ENCODE data around the gene RNF44. TPM values are rescaled to one million over a fixed set of nuclear protein-coding genes. Genes with fewer than 3 reads are reported as not detected.

Gene RNF44
- total and polyA plus RNA-seq, 2 experiments from 2014 or later = 2.1 to 2.9 TPM

- no peaks in the 10 kb centered on the region for H3K36me3 ChIP-seq (ENCODE audit: low read depth)
- H3K4me2 ChIP-seq (ENCODE audit: unreplicated experiment) = no peak overlapping the region
- no peak overlapping the region for H3K27ac ChIP-seq
- H3K79me2 ChIP-seq (ENCODE audit: insufficient read depth) = no peaks in the 10 kb centered on the region
- no peaks in the 10 kb centered on the region for H4K20me1 ChIP-seq (ENCODE audit: insufficient read depth)
- no peak overlapping the region for H2AFZ ChIP-seq
- no peak for TF ChIP-seq EZH2phosphoT487 (IDR thresholded peaks at IDR 0.05; ENCODE audit: insufficient read depth, low read depth)
- 39 to 41% methylated on average over 10 of the region's 10 CpGs for WGBS, 2 experiments (ENCODE audit: low coverage in 1 of 2, low lambda C conversion rate in 2 of 2, missing lambda C conversion rate in 2 of 2)
- no peak overlapping the region for H3K4me3 ChIP-seq
- H3K9me2 ChIP-seq (ENCODE audit: insufficient read depth) = no peaks in the 10 kb centered on the region
- H3F3A ChIP-seq (ENCODE audit: insufficient read depth) = no peaks in the 10 kb centered on the region
- no peaks in the 10 kb centered on the region for H3K4me1 ChIP-seq (ENCODE audit: insufficient read depth)
- H3K27me3 ChIP-seq (replicated peaks; ENCODE audit: insufficient read depth) = no peaks in the 10 kb centered on the region; the same call in 1 of the 2 replicates
- no peaks in the 10 kb centered on the region for H3K9me3 ChIP-seq (ENCODE audit: low read depth)
- no peak overlapping the region for H3K9ac ChIP-seq
- in situ Hi-C loops (cut with MboI) = no loop called here
- DNase-seq = no peak
Measured at GRCh38 chr5:176574297-176574591, 37.0 kb upstream of the RNF44 start.

GRCh38 chr5:176573564-176574296 is 36.5 kb upstream of the RNF44 start:
- in situ Hi-C loops (cut with MboI) = no loop called here
- H3K9ac ChIP-seq = no peak overlapping the region
- H3K9me2 ChIP-seq (ENCODE audit: insufficient read depth) = no peaks in the 10 kb centered on the region
- no peaks in the 10 kb centered on the region for H3K79me2 ChIP-seq (ENCODE audit: insufficient read depth)
- no peak overlapping the region for H2AFZ ChIP-seq
- no peaks in the 10 kb centered on the region for H3K36me3 ChIP-seq (ENCODE audit: low read depth)
- H3F3A ChIP-seq (ENCODE audit: insufficient read depth) = no peaks in the 10 kb centered on the region
- no peak overlapping the region for H3K27ac ChIP-seq
- H3K4me2 ChIP-seq (ENCODE audit: unreplicated experiment) = no peak overlapping the region
- WGBS, 2 experiments (ENCODE audit: low coverage in 1 of 2, low lambda C conversion rate in 2 of 2, missing lambda C conversion rate in 2 of 2) = 32 to 39% methylated on average over 15 to 18 of the region's 18 CpGs
- TF ChIP-seq EZH2phosphoT487 (IDR thresholded peaks at IDR 0.05; ENCODE audit: insufficient read depth, low read depth) (no peak), EZH2 (IDR thresholded peaks at IDR 0.05; ENCODE audit: insufficient read depth, poor library complexity, severe bottlenecking) (no peak)
- H3K4me3 ChIP-seq = no peak overlapping the region
- no peaks in the 10 kb centered on the region for H3K9me3 ChIP-seq (ENCODE audit: low read depth)
- no peaks in the 10 kb centered on the region for H4K20me1 ChIP-seq (ENCODE audit: insufficient read depth)
- H3K27me3 ChIP-seq (replicated peaks; ENCODE audit: insufficient read depth) = no peaks in the 10 kb centered on the region; the same call in 1 of the 2 replicates
- DNase-seq = peak; percentile 52
- no peaks in the 10 kb centered on the region for H3K4me1 ChIP-seq (ENCODE audit: insufficient read depth)

GRCh38 chr5:176570044-176570443 is 32.8 kb upstream of the RNF44 start:
- Histone ChIP-seq H3K27me3 (replicated peaks; ENCODE audit: insufficient read depth) (no peaks in the 10 kb centered on the region; the same call in 1 of the 2 replicates), H3K27ac (no peak overlapping the region), H3K4me3 (no peak overlapping the region), H3K9me3 (ENCODE audit: low read depth) (no peaks in the 10 kb centered on the region), H3F3A (ENCODE audit: insufficient read depth) (no peaks in the 10 kb centered on the region), H3K36me3 (ENCODE audit: low read depth) (no peaks in the 10 kb centered on the region), H3K4me2 (ENCODE audit: unreplicated experiment) (no peak overlapping the region), H2AFZ (no peak overlapping the region), H3K79me2 (ENCODE audit: insufficient read depth) (no peaks in the 10 kb centered on the region), H3K9ac (no peak overlapping the region), H4K20me1 (ENCODE audit: insufficient read depth) (no peaks in the 10 kb centered on the region), H3K9me2 (ENCODE audit: insufficient read depth) (no peaks in the 10 kb centered on the region), H3K4me1 (ENCODE audit: insufficient read depth) (no peaks in the 10 kb centered on the region)
- DNase-seq = peak; percentile 31
- 54 to 55% methylated on average over 6 of the region's 6 CpGs for WGBS, 2 experiments (ENCODE audit: low coverage in 1 of 2, low lambda C conversion rate in 2 of 2, missing lambda C conversion rate in 2 of 2)
- in situ Hi-C loops (cut with MboI) = no loop called here
- no peak for TF ChIP-seq EZH2phosphoT487 (IDR thresholded peaks at IDR 0.05; ENCODE audit: insufficient read depth, low read depth)
- no peak for TF ChIP-seq EZH2 (IDR thresholded peaks at IDR 0.05; ENCODE audit: insufficient read depth, poor library complexity, severe bottlenecking)

- no peaks in the 10 kb centered on the region for H3K36me3 ChIP-seq (ENCODE audit: low read depth)
- no peaks in the 10 kb centered on the region; the same call in 1 of the 2 replicates for H3K27me3 ChIP-seq (replicated peaks; ENCODE audit: insufficient read depth)
- in situ Hi-C loops (cut with MboI) = no loop called here
- H3K4me3 ChIP-seq = no peak overlapping the region
- H3K9ac ChIP-seq = no peak overlapping the region
- no peaks in the 10 kb centered on the region for H3K79me2 ChIP-seq (ENCODE audit: insufficient read depth)
- no peaks in the 10 kb centered on the region for H3K9me2 ChIP-seq (ENCODE audit: insufficient read depth)
- 69 to 73% methylated on average over 18 of the region's 18 CpGs for WGBS, 2 experiments (ENCODE audit: low coverage in 1 of 2, low lambda C conversion rate in 2 of 2, missing lambda C conversion rate in 2 of 2)
- H3F3A ChIP-seq (ENCODE audit: insufficient read depth) = no peaks in the 10 kb centered on the region
- H3K27ac ChIP-seq = no peak overlapping the region
- TF ChIP-seq EZH2 (IDR thresholded peaks at IDR 0.05; ENCODE audit: insufficient read depth, poor library complexity, severe bottlenecking) = no peak
- no peak for TF ChIP-seq EZH2phosphoT487 (IDR thresholded peaks at IDR 0.05; ENCODE audit: insufficient read depth, low read depth)
- no peaks in the 10 kb centered on the region for H4K20me1 ChIP-seq (ENCODE audit: insufficient read depth)
- DNase-seq = no peak
- no peak overlapping the region for H2AFZ ChIP-seq
- H3K4me2 ChIP-seq (ENCODE audit: unreplicated experiment) = no peak overlapping the region
- no peaks in the 10 kb centered on the region for H3K4me1 ChIP-seq (ENCODE audit: insufficient read depth)
- no peaks in the 10 kb centered on the region for H3K9me3 ChIP-seq (ENCODE audit: low read depth)
Measured at GRCh38 chr5:176568657-176569056, 31.5 kb upstream of the RNF44 start.
